Calu3 (cell line): ENCODE measurements around the gene IL11RA. TPM values are rescaled to one million over a fixed set of nuclear protein-coding genes. Genes with fewer than 3 reads are reported as not detected.
A peak's percentile ranks its signal among the peaks of the same experiment; 100 is the strongest.

Experiments
- BruUV-seq: library from RNA; stranded (reverse); fragments of 400-500 nt; replicated peaks from 2 replicates; lab custom pipeline; 2021; lab: Mats Ljungman, UMichigan
- CTCF ChIA-PET: fragments of 300-600 bp; sonication (Branson Sonifier 250); formaldehyde crosslinking; loops from one replicate; lab custom pipeline; 2022; ENCODE audit warnings: antibody characterized with exemption; lab: Charles Lee
- DNase-seq: peaks from one replicate; pipeline ENCODE4 v3.0.0; 2022
- H3K27ac Mint-ChIP-seq: one replicate; pipeline ENCODE4 v1.8.0; 2022; ENCODE audit warnings: mixed read lengths; ENCODE audit not compliant: unreplicated experiment
- H3K27me3 Mint-ChIP-seq: one replicate; pipeline ENCODE4 v1.8.0; 2022; ENCODE audit warnings: mixed read lengths; ENCODE audit not compliant: unreplicated experiment
- H3K36me3 Mint-ChIP-seq: one replicate; pipeline ENCODE4 v1.8.0; 2022; ENCODE audit warnings: mild to moderate bottlenecking, moderate library complexity, mixed read lengths; ENCODE audit not compliant: insufficient read depth, unreplicated experiment
- H3K4me1 Mint-ChIP-seq: one replicate; pipeline ENCODE4 v1.8.0; 2022; ENCODE audit warnings: mild to moderate bottlenecking, low read depth, mixed read lengths; ENCODE audit not compliant: unreplicated experiment
- H3K4me3 Mint-ChIP-seq: one replicate; pipeline ENCODE4 v1.8.0; 2022; ENCODE audit warnings: mild to moderate bottlenecking, low read depth, moderate library complexity, mixed read lengths; ENCODE audit not compliant: unreplicated experiment
- H3K9me3 Mint-ChIP-seq: one replicate; pipeline ENCODE4 v1.8.0; 2022; ENCODE audit warnings: low read depth, mixed read lengths; ENCODE audit not compliant: unreplicated experiment
- CTCF ChIP-seq: fragments of 200-600 bp; IDR thresholded peaks from one replicate; pipeline ENCODE4 v1.8.0; 2022; ENCODE audit warnings: antibody characterized with exemption; ENCODE audit not compliant: unreplicated experiment
- intact Hi-C: fragments of 100-400 bp; cut with micrococcal nuclease; formaldehyde crosslinking; loops from one replicate; pipeline ENCODE4 v1.10.0; 2022; ENCODE audit not compliant: unreplicated experiment
- total RNA-seq: library from RNA; stranded (reverse); gene quantifications from 2 replicates; pipeline ENCODE4 v1.2.3, GENCODE V29; 2022

Gene IL11RA
- total RNA-seq, 1 experiment from 2014 or later: 6.8 TPM

- CTCF ChIA-PET: interaction anchor here (1.0 kb wide), 1 partner anchor 55 kb away, joined by 3 read pairs; the partner anchor contains the start of gene GALT
- BruUV-seq: no TSS peak
- H3K4me1 Mint-ChIP-seq: no peaks in the 10 kb centered on the region
- DNase-seq: peak; percentile 72
- H3K27me3 Mint-ChIP-seq: peaks cover 26% of the 10 kb centered on the region
- intact Hi-C loops: no loop called here
- TF ChIP-seq CTCF: peak; percentile 74
- H3K4me3 Mint-ChIP-seq: peak overlapping the region; percentile 59
- no peak overlapping the region for H3K27ac Mint-ChIP-seq
- peaks cover 6% of the 10 kb centered on the region for H3K36me3 Mint-ChIP-seq
- H3K9me3 Mint-ChIP-seq: no peaks in the 10 kb centered on the region
These were observed 49.2 kb downstream of the IL11RA start for GRCh38 chr9:34701023-34701768.

DNA sequence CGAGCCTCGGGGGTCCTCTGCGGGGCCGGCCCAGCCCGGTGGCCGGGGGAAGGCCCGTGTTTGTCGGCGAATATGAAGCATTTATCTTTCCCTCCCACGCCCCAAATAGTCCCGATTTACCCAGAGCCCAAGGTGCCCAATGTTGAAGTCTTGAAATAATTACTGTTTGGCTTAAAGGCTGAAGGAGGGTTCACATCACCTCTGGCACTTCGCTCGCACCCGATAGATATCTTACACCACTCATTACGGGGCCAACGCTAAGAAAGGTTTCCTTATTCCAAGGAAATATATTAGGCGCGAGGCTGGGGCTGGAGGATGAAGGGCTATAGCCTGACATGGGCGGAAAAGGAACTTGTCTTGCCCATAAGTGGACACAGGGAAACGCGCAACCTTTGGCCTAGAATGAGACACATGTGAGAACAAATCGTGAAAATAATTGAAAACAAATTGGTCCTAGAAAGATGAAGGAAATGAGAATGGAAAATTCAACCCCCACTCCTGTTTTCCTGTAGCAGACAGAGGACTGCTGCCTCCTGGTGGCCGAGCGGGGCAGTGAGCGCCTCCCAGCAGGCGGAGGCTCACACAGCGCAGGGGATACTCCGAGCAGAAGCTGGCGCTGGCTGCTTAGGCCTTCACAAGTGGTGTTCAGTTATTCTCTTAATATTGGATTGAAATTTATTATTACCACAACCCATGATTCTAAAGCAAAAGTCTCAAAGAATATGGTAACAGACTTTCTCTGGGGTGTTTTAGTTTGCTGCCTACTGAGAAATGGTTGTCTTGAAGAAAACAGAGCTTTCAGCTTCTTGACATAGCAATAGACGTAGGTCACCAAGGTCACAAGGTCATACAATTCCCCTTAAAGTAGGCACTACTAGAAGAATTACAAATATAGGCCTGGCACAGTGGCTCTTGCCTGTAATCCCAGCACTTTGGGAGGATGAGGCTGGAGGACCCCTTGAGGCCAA lies 50.1 kb downstream of the IL11RA start:
- H3K4me1 Mint-ChIP-seq: no peaks in the 10 kb centered on the region
- peak; percentile 68 for TF ChIP-seq CTCF
- intact Hi-C loops: no loop called here
- DNase-seq: peak; percentile 82
- H3K27ac Mint-ChIP-seq: no peak overlapping the region
- H3K9me3 Mint-ChIP-seq: no peaks in the 10 kb centered on the region
- H3K36me3 Mint-ChIP-seq: peaks cover 6% of the 10 kb centered on the region
- peaks cover 29% of the 10 kb centered on the region for H3K27me3 Mint-ChIP-seq
- CTCF ChIA-PET: interaction anchor here (0.7 to 1.0 kb wide), 4 partner anchors 27 to 56 kb away, joined by 3 read pairs; partner anchors contain the start of gene GALT
- H3K4me3 Mint-ChIP-seq: peak overlapping the region; percentile 59
- no TSS peak for BruUV-seq

DNA sequence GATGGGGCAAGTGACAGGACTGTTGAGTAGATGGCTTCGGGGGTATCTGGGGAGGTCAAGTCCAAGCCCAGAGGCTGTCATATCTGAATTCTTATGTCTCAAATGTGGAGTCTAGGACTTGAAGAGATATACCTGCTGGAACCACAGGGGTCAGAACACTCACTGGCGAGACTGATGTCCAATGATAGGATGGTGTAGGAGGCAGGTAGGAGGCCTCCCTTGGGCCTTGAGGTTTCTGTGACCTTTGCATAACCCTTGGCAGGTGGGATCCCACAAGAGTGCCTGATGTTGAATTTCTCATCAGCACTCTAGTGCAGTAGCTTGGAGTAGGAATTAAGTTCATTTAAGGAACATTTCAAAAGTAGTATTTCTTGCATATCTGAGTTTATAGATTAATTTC lies 55.1 kb downstream of the IL11RA start:
- no peak for TF ChIP-seq CTCF
- H3K4me3 Mint-ChIP-seq: no peak overlapping the region
- CTCF ChIA-PET: no interaction called here
- no peak overlapping the region for H3K27ac Mint-ChIP-seq
- no peaks in the 10 kb centered on the region for H3K4me1 Mint-ChIP-seq
- intact Hi-C loops: no loop called here
- peaks cover 29% of the 10 kb centered on the region for H3K27me3 Mint-ChIP-seq
- no peak for DNase-seq
- no TSS peak for BruUV-seq
- H3K9me3 Mint-ChIP-seq: no peaks in the 10 kb centered on the region
- H3K36me3 Mint-ChIP-seq: peaks cover 2% of the 10 kb centered on the region

DNA sequence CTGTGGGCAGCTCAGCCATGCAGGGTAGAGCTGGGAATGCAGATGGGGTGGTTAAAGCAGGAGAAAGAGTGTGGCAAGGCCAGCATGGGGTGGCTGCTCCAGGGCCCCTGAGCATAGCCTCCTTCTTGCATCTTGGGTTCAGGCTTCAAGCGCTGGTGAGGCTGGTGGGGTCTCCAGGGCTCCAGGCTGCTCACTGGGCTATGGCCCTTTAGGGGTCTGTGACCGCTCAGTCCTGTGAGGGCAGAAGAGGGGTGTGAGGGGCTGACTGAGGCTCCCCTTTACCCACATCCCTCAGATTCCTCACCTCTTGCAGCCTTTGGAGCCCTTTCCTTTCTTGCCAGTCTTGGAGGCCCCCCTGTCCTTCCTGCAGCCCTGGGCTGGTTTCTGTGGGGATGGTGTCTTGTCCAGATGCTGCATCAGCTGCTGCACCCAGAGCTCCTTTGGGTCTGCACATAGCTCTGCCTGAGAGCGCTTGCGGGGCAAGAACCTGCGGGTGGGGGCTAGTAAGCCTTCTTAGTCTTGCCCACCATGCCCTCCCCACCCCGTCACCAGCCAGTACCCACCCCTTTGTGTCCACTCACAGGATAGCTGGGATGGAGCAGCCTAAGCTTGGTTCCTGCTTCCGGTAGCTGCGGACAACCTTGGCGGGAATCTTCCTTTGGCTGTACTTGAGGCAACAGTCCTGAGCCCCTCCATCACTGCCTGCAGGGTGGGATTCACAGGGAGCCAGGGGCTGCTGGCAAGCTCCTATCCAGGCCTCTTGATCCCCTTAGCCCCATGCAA lies 57.4 kb downstream of the IL11RA start:
- DNase-seq: no peak
- intact Hi-C loops: no loop called here
- H3K27me3 Mint-ChIP-seq: peaks cover 51% of the 10 kb centered on the region
- no peaks in the 10 kb centered on the region for H3K9me3 Mint-ChIP-seq
- H3K4me1 Mint-ChIP-seq: no peaks in the 10 kb centered on the region
- CTCF ChIA-PET: interaction anchor here (0.6 kb wide), 1 partner anchor 14 kb away, joined by 3 read pairs; no protein-coding TSS in a partner anchor
- no TSS peak for BruUV-seq
- H3K27ac Mint-ChIP-seq: no peak overlapping the region
- TF ChIP-seq CTCF: no peak
- no peak overlapping the region for H3K4me3 Mint-ChIP-seq
- H3K36me3 Mint-ChIP-seq: no peaks in the 10 kb centered on the region
